Activated naive CD4-positive, alpha-beta T cell treated with anti-CD3 and anti-CD28 coated beads, Interleukin-2, amount 10 ng/mL, durations not matched to agents 7 days and 5 days (primary cell): Measurements from ENCODE around the gene NTRK1.

Experiments
- CTCF ChIA-PET: fragments of 350-600 bp; sonication (Branson Sonifier 250); formaldehyde crosslinking; loops from one replicate; lab custom pipeline; 2021; ENCODE audit warnings: antibody characterized with exemption; lab: Charles Lee
- DNase-seq: peaks from one replicate; pipeline ENCODE4 v3.0.0-alpha.2; 2020
- H3K27ac Mint-ChIP-seq: one replicate; pipeline ENCODE4 v1.8.0; 2021; ENCODE audit warnings: mild to moderate bottlenecking, moderate library complexity, mixed read lengths
- H3K27me3 Mint-ChIP-seq: one replicate; pipeline ENCODE4 v1.8.0; 2021; ENCODE audit warnings: mild to moderate bottlenecking, mixed read lengths
- H3K36me3 Mint-ChIP-seq: one replicate; pipeline ENCODE4 v1.8.0; 2021; ENCODE audit warnings: mixed read lengths
- H3K4me1 Mint-ChIP-seq: one replicate; pipeline ENCODE4 v1.8.0; 2021; ENCODE audit warnings: mixed read lengths
- H3K4me3 Mint-ChIP-seq: one replicate; pipeline ENCODE4 v1.8.0; 2021; ENCODE audit warnings: mild to moderate bottlenecking, moderate library complexity, mixed read lengths
- H3K9me3 Mint-ChIP-seq: one replicate; pipeline ENCODE4 v1.8.0; 2021; ENCODE audit warnings: mixed read lengths

NTRK1 gene

DNA sequence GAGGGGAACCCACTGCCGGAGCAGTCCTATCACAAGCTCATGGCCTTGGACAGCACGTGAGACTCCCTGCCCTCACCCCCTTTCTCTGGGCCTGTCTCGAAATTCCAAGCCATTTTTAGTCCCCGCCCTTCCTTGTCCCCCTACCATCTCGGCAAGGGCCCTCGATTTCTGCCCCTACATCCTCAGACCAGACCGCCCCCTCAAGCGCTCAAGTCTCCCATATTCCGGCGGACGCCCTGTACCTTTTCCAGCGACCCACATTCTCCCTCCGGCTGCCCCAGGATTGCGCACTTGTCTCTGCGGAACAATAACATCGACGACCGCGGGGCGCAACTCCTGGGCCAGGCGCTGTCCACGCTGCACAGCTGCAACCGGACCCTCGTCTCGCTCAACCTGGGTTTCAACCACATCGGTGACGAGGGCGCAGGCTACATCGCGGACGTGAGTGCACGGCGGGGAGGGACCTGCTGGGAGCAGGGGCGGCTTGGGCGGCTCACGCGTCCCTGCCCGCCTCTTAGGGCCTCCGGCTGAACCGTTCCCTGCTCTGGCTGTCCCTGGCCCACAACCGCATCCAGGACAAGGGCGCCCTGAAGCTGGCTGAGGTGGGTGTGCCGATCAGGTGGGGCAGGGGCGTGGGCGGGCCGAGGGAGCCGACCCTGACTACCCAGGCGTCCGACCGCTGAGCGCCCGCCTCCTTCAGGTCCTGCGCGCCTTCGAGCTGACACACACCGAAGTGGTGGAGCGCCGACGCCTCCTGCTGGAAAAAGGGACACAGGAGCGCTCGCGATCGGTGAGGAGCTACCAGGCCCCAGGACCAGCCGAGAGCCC lies 66.8 kb downstream of the NTRK1 start:
- H3K4me3 Mint-ChIP-seq = no peak overlapping the region
- no peaks in the 10 kb centered on the region for H3K9me3 Mint-ChIP-seq
- no peak overlapping the region for H3K27ac Mint-ChIP-seq
- peaks cover 3% of the 10 kb centered on the region for H3K36me3 Mint-ChIP-seq
- peak; percentile 85 for DNase-seq
- H3K27me3 Mint-ChIP-seq = peaks cover 100% of the 10 kb centered on the region
- H3K4me1 Mint-ChIP-seq = peaks cover 22% of the 10 kb centered on the region
- CTCF ChIA-PET = interaction anchor here (0.6 to 11.2 kb wide), 21 partner anchors 8 to 268 kb away, joined by 3 to 105 read pairs (median 4); partner anchors contain the start of genes NTRK1 and PEAR1

DNA sequence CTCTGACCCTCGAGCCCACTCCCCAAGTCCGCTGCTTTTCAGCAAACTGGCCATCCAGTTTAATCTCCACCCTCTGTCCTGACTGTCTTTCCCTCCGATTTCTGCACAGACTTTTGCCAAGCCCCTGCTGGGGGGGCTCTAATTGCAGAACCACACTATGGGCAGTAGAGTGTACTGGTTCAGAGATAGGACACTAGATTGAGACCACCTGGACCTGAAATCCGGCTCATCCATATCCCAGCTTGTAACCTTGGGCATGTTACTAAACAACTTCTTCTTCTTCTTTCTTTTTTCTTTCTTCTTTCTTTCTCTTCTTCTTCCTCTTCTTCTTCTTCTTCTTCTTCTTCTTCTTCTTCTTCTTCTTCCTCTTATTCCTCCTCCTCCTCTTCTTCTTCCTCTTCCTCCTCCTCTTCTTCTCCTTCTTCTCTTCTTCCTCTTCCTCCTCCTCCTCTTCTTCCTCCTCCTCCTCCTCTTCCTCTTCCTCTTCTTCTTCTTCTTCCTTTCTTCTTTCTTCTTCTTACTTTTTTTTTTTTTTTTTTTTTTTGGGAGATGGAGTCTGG lies 67.5 kb downstream of the NTRK1 start:
- peak overlapping the region; percentile 62 for H3K27ac Mint-ChIP-seq
- peaks cover 22% of the 10 kb centered on the region for H3K4me1 Mint-ChIP-seq
- peaks cover 3% of the 10 kb centered on the region for H3K36me3 Mint-ChIP-seq
- no peaks in the 10 kb centered on the region for H3K9me3 Mint-ChIP-seq
- peaks cover 100% of the 10 kb centered on the region for H3K27me3 Mint-ChIP-seq
- CTCF ChIA-PET = interaction anchor here (0.6 to 11.2 kb wide), 20 partner anchors 9 to 269 kb away, joined by 3 to 105 read pairs (median 4); partner anchors contain the start of genes NTRK1 and PEAR1
- peak overlapping the region; percentile 16 for H3K4me3 Mint-ChIP-seq
- DNase-seq = no peak

DNA sequence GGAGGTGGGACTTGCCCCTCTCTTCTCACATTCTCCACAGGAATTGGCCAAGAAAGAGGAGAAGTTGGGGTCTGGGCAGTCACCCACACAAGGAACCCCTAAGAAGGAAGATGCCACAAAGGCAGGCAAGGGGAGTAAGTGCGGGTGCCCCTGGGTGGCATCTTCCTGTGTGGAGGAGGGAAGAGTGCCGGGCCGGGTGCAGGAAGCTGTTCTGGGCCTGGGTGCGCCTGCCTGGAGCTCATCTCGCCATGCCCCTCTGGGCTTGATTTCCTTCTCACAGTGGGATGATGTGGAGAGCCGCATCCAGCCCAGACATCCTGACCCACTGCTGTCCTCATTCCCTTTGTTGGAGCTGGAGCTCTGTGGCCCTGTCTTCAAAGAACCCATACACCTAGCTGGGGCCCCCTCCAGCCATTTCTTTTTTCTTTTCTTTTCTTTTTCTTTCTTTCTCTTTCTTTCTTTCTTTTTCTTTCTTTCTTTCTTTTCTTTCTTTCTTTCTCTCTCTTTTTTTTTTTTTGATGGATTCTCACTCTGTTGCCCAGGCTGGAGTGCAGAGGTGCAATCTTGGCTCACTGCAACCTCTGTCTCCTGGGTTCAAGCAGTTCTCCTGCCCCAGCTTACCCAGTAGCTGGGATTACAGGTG lies 69.1 kb downstream of the NTRK1 start:
- Mint-ChIP-seq H3K27ac (no peak overlapping the region), H3K4me1 (peaks cover 18% of the 10 kb centered on the region), H3K27me3 (peaks cover 95% of the 10 kb centered on the region), H3K36me3 (no peaks in the 10 kb centered on the region), H3K4me3 (no peak overlapping the region), H3K9me3 (no peaks in the 10 kb centered on the region)
- CTCF ChIA-PET = interaction anchor here (0.9 to 11.2 kb wide), 6 partner anchors 8 to 203 kb away, joined by 3 to 105 read pairs (median 10); partner anchors contain the start of gene PEAR1
- no peak for DNase-seq

DNA sequence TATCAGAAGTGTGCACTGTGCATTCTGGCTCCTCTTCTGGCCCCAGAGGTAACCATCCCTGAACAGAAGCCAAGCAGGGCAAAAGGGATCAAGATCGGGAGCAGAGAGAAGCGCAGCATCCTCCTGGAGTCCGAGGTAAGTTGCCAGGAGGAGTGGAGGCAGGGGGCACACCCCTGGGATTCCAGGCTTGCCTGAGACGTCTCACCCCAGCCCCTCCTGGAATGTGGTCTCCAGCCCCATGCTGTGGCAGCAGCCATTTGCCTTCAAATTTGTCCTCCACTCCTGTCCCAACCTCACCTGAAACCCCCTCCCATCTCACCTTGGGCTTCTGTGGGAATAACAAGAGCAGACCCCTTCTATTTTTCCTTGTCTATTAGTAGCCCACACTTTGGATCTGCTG lies 69.8 kb downstream of the NTRK1 start:
- no peaks in the 10 kb centered on the region for H3K36me3 Mint-ChIP-seq
- no peak for DNase-seq
- CTCF ChIA-PET = no interaction called here
- H3K27me3 Mint-ChIP-seq = peaks cover 88% of the 10 kb centered on the region
- no peak overlapping the region for H3K27ac Mint-ChIP-seq
- H3K4me3 Mint-ChIP-seq = no peak overlapping the region
- peaks cover 18% of the 10 kb centered on the region for H3K4me1 Mint-ChIP-seq
- H3K9me3 Mint-ChIP-seq = no peaks in the 10 kb centered on the region
